ENCODE results near the gene SAMD10.
"Not testable (repeated sequence)": the region's sequence is repeated elsewhere in the genome, so short reads cannot be mapped to it uniquely, and the experiment has no call there.

SAMD10 gene

DNA sequence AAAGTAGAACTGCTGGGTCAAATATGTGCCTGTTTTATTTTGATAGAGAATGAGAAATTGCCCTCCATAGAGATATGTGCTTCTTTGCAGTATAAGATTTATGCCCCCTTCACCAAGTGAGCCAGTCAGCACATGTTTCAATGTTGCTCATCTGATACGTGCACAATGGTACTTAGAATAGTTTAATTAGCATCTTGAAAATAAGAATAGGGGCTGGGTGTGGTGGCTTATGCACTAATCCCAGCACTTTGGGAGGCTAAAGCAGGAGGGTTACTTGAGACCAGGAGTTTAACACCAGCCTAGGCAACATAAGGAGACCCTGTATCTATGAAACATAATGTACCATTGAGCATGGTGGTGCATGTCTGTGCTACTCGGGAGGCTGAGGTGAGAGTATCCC, 36.2 kb upstream of the SAMD10 start:
- H3K27ac ChIP-seq (ENCODE audit: insufficient read depth, low read length, poor library complexity, severe bottlenecking): no peak overlapping the region
- H3K36me3 ChIP-seq (ENCODE audit: control insufficient read depth, insufficient read depth, low read length): peaks cover 65% of the 10 kb centered on the region

DNA sequence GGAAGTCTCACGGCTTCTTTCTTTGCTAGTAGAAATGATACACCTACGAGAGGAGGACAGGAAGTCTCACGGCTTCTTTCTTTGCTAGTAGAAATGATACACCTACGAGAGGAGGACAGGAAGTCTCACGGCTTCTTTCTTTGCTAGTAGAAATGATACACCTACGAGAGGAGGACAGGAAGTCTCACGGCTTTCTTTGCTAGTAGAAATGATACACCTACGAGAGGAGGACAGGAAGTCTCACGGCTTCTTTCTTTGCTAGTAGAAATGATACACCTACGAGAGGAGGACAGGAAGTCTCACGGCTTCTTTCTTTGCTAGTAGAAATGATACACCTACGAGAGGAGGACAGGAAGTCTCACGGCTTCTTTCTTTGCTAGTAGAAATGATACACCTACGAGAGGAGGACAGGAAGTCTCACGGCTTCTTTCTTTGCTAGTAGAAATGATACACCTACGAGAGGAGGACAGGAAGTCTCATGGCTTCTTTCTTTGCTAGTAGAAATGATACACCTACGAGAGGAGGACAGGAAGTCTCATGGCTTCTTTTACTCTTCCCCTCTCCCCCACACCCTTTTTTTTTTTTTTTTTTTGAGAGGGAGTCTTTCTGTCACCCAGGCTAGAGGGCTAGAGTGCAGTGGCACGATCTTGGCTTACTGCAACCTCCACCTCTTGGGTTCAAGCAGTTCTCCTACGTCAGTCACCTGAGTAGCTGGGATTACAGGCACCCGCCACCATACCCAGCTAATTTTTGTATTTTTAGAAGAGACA, 33.1 kb upstream of the SAMD10 start:
- H3K4me3 ChIP-seq (ENCODE audit: insufficient read depth, low read depth, low read length, poor library complexity, severe bottlenecking); H3K27ac ChIP-seq (ENCODE audit: insufficient read depth, low read length, poor library complexity, severe bottlenecking); DNase-seq; H3K27me3 ChIP-seq (replicated peaks; ENCODE audit: control insufficient read depth, insufficient read depth, low read length, poor library complexity, severe bottlenecking): not testable (repeated sequence)
- Histone ChIP-seq H3K36me3 (ENCODE audit: control insufficient read depth, insufficient read depth, low read length) (peaks cover 67% of the 10 kb centered on the region), H3K9me3 (ENCODE audit: control insufficient read depth, low read length) (peaks cover 20% of the 10 kb centered on the region), H3K4me1 (ENCODE audit: control insufficient read depth, insufficient read depth, low read length, poor library complexity, severe bottlenecking) (peaks cover 27% of the 10 kb centered on the region)

More for the DNA sequence above, 36.2 kb upstream of the SAMD10 start:
- DNase-seq: no peak
- no peaks in the 10 kb centered on the region for H3K27me3 ChIP-seq (replicated peaks; ENCODE audit: control insufficient read depth, insufficient read depth, low read length, poor library complexity, severe bottlenecking)
- H3K4me3 ChIP-seq (ENCODE audit: insufficient read depth, low read depth, low read length, poor library complexity, severe bottlenecking): no peak overlapping the region
- peaks cover 7% of the 10 kb centered on the region for H3K9me3 ChIP-seq (ENCODE audit: control insufficient read depth, low read length)
- peaks cover 17% of the 10 kb centered on the region for H3K4me1 ChIP-seq (ENCODE audit: control insufficient read depth, insufficient read depth, low read length, poor library complexity, severe bottlenecking)

DNA sequence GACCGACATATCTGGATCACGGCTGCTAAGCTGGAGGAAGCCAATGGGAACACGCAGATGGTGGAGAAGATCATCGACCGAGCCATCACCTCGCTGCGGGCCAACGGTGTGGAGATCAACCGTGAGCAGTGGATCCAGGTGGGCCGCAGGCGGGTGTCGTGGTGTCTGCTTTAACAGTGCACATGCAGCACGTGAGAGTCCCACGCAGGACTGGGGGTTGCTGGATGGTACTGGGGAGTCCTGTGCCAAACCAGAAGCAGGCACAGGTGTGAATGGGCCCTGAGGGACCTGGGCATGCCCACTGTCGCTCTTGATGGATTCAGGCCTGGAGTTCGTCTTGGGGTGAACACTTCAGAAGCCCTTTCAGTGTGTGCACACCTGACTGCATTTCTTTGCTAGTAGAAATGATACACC, 31.9 kb upstream of the SAMD10 start:
- Histone ChIP-seq H3K4me1 (ENCODE audit: control insufficient read depth, insufficient read depth, low read length, poor library complexity, severe bottlenecking) (peaks cover 27% of the 10 kb centered on the region), H3K27ac (ENCODE audit: insufficient read depth, low read length, poor library complexity, severe bottlenecking) (peak overlapping the region; percentile 25), H3K36me3 (ENCODE audit: control insufficient read depth, insufficient read depth, low read length) (peaks cover 71% of the 10 kb centered on the region), H3K9me3 (ENCODE audit: control insufficient read depth, low read length) (peaks cover 20% of the 10 kb centered on the region), H3K27me3 (replicated peaks; ENCODE audit: control insufficient read depth, insufficient read depth, low read length, poor library complexity, severe bottlenecking) (no peaks in the 10 kb centered on the region), H3K4me3 (ENCODE audit: insufficient read depth, low read depth, low read length, poor library complexity, severe bottlenecking) (peak overlapping the region; percentile 25)
- no peak for DNase-seq

DNA sequence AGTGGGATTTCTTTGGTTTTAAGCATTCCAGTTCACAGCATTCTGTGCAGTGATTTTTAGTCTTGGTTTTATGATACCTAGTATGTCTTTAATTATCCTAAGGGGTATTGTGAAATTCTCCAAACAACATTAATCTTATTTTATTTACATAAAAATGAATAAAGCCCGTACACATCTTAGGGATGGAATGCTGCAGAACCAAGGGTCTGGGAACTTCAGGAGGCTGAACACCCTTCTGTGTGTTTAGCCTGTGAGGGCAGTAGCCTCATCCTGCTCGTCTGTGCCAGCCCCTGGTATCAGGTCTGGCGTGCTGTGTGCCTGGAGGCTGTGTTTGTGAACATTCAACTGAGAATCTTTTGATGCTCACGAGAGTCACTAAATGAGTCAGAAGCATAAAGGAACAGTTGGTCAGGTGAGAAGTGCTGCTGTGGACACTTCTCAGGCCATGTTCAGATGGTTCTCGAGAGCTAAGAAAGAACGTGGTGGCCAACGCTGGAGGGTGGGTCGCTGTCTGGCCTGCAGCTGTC, 31.3 kb upstream of the SAMD10 start:
- Histone ChIP-seq H3K36me3 (ENCODE audit: control insufficient read depth, insufficient read depth, low read length) (peaks cover 73% of the 10 kb centered on the region), H3K9me3 (ENCODE audit: control insufficient read depth, low read length) (peaks cover 20% of the 10 kb centered on the region), H3K27ac (ENCODE audit: insufficient read depth, low read length, poor library complexity, severe bottlenecking) (no peak overlapping the region), H3K4me1 (ENCODE audit: control insufficient read depth, insufficient read depth, low read length, poor library complexity, severe bottlenecking) (peaks cover 27% of the 10 kb centered on the region), H3K4me3 (ENCODE audit: insufficient read depth, low read depth, low read length, poor library complexity, severe bottlenecking) (peak overlapping the region; percentile 25), H3K27me3 (replicated peaks; ENCODE audit: control insufficient read depth, insufficient read depth, low read length, poor library complexity, severe bottlenecking) (no peaks in the 10 kb centered on the region)
- DNase-seq: no peak

DNA sequence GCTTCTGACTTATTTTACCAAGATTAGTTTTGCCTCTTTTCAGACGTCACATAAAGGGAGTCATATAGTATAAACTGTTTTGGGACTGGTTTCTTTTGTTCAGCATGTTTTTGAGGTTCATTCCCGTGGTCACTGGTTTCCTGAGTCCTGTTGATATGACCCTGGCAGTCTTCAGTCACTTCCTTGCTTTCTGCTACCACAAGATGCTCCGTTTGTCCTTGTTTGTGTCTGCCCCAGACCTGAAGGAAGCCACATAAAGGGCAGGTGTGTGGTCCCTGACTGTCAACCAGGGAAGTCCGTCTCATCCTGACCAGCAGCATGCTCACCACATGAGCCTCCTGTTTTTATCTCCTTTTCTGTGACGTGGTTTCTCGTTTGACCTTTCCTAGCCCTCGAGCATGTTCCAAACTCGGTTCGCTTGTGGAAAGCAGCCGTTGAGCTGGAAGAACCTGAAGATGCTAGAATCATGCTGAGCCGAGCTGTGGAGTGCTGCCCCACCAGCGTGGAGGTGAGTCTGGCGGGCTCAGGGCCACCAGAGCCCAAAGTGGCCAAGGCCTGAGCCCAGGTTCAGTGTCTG, 30.5 kb upstream of the SAMD10 start:
- Histone ChIP-seq H3K27ac (ENCODE audit: insufficient read depth, low read length, poor library complexity, severe bottlenecking) (peak overlapping the region; percentile 12), H3K9me3 (ENCODE audit: control insufficient read depth, low read length) (peaks cover 20% of the 10 kb centered on the region), H3K36me3 (ENCODE audit: control insufficient read depth, insufficient read depth, low read length) (peaks cover 73% of the 10 kb centered on the region), H3K4me1 (ENCODE audit: control insufficient read depth, insufficient read depth, low read length, poor library complexity, severe bottlenecking) (peaks cover 27% of the 10 kb centered on the region), H3K4me3 (ENCODE audit: insufficient read depth, low read depth, low read length, poor library complexity, severe bottlenecking) (no peak overlapping the region), H3K27me3 (replicated peaks; ENCODE audit: control insufficient read depth, insufficient read depth, low read length, poor library complexity, severe bottlenecking) (no peaks in the 10 kb centered on the region)
- DNase-seq: no peak

DNA sequence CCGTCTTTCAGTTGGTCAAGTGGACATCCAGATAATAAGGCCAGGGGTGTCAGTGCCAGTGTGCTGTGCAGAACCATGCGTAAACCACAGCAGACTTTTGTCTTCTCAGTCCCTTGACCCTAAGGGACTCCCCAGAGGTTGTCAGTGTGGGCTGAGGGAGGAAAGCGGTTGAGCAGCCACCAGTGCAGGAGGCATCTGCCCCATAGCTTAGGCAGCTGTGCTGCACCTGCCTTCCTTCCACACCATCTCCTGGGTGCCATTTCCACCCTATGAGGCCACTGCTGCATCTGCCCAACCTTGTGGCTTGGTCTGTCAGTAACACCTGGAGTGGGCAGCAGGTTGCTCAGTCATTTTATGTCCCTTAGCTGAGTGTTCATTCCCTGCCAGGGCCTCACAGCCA, 27.5 kb upstream of the SAMD10 start:
- Histone ChIP-seq H3K4me1 (ENCODE audit: control insufficient read depth, insufficient read depth, low read length, poor library complexity, severe bottlenecking) (peaks cover 19% of the 10 kb centered on the region), H3K9me3 (ENCODE audit: control insufficient read depth, low read length) (peaks cover 20% of the 10 kb centered on the region), H3K36me3 (ENCODE audit: control insufficient read depth, insufficient read depth, low read length) (peaks cover 83% of the 10 kb centered on the region), H3K4me3 (ENCODE audit: insufficient read depth, low read depth, low read length, poor library complexity, severe bottlenecking) (no peak overlapping the region), H3K27ac (ENCODE audit: insufficient read depth, low read length, poor library complexity, severe bottlenecking) (no peak overlapping the region), H3K27me3 (replicated peaks; ENCODE audit: control insufficient read depth, insufficient read depth, low read length, poor library complexity, severe bottlenecking) (no peaks in the 10 kb centered on the region)
- no peak for DNase-seq

DNA sequence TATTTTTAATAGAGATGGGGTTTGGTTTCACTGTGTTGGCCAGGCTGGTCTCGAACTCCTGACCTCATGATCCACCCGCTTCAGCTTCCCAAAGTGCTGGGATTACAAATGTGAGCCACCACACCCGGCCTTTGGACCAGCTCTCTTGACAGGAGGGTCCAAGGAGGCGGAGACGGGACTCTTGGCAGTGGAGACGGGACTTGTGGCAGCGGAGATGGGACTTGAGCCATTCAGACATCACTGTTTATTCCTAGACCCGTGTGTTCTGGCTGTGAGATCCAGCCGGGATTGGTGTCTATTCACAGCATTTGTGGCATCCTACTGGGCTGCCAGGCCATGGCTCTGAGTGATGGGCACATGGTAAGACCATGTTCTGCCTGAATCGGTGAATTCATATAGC, 27.0 kb upstream of the SAMD10 start:
- no peak for DNase-seq
- Histone ChIP-seq H3K4me1 (ENCODE audit: control insufficient read depth, insufficient read depth, low read length, poor library complexity, severe bottlenecking) (peaks cover 18% of the 10 kb centered on the region), H3K36me3 (ENCODE audit: control insufficient read depth, insufficient read depth, low read length) (peaks cover 87% of the 10 kb centered on the region), H3K27me3 (replicated peaks; ENCODE audit: control insufficient read depth, insufficient read depth, low read length, poor library complexity, severe bottlenecking) (no peaks in the 10 kb centered on the region), H3K4me3 (ENCODE audit: insufficient read depth, low read depth, low read length, poor library complexity, severe bottlenecking) (no peak overlapping the region), H3K27ac (ENCODE audit: insufficient read depth, low read length, poor library complexity, severe bottlenecking) (no peak overlapping the region), H3K9me3 (ENCODE audit: control insufficient read depth, low read length) (peaks cover 20% of the 10 kb centered on the region)

DNA sequence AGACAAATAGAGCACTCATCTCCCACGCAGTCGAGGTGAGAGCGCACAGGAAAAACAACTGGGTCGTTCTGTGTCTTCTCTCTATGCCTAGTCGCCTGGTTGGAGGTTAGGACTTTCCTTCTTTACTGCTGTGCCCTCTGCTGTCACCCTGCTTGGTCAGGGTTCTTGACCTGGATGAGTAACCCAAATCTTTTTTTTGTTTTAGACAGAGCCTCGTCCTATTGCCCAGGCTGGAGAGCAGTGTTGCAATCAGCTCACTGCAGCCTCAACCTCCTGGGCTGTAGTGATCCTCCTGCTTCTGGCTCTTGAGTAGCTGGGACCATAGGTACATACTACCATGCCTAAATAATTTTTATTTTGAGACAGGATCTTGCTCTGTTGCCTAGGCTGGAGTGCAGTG, 26.0 kb upstream of the SAMD10 start:
- H3K4me3 ChIP-seq (ENCODE audit: insufficient read depth, low read depth, low read length, poor library complexity, severe bottlenecking): no peak overlapping the region
- H3K27me3 ChIP-seq (replicated peaks; ENCODE audit: control insufficient read depth, insufficient read depth, low read length, poor library complexity, severe bottlenecking): no peaks in the 10 kb centered on the region
- DNase-seq: no peak
- peaks cover 8% of the 10 kb centered on the region for H3K4me1 ChIP-seq (ENCODE audit: control insufficient read depth, insufficient read depth, low read length, poor library complexity, severe bottlenecking)
- peaks cover 86% of the 10 kb centered on the region for H3K36me3 ChIP-seq (ENCODE audit: control insufficient read depth, insufficient read depth, low read length)
- H3K27ac ChIP-seq (ENCODE audit: insufficient read depth, low read length, poor library complexity, severe bottlenecking): no peak overlapping the region
- H3K9me3 ChIP-seq (ENCODE audit: control insufficient read depth, low read length): peaks cover 12% of the 10 kb centered on the region

DNA sequence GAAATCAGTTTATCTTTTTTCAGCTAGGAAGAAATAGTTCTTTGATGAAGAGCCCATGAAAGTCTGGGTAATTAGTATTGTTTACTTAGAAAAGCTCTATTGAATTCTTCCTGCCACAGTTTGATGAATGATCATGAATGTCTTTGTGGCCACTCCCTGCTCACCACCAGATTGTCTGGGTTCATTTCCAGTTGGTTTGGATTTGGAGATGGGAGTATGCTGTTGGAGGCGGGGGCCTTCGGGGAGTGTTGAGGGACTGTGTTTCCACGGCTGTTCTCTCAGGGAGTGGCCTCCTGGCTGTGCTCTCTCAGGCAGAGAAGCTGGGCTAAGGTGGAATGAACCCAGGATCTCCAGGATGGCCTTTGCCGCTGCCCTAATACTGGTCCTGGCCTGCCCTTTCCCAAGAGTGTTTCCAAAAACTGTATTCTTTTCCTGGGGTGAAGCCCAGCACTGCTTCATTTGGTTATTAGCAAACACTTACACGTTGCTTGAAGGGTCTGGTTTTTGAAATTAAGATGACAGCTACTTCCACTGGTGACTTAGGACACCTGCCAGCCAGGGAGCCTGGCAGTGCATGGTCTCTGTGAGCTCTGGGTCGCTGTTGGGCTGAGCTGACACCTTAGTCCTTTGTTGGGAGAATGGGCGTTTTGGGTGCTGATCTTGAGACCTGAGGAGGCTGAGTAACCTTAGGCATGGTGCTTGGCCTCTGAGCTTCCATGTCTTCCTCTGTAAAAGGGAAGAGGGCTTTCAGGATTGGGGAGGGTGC, 24.7 kb upstream of the SAMD10 start:
- Histone ChIP-seq H3K36me3 (ENCODE audit: control insufficient read depth, insufficient read depth, low read length) (peaks cover 85% of the 10 kb centered on the region), H3K4me3 (ENCODE audit: insufficient read depth, low read depth, low read length, poor library complexity, severe bottlenecking) (no peak overlapping the region), H3K9me3 (ENCODE audit: control insufficient read depth, low read length) (peaks cover 3% of the 10 kb centered on the region), H3K27me3 (replicated peaks; ENCODE audit: control insufficient read depth, insufficient read depth, low read length, poor library complexity, severe bottlenecking) (no peaks in the 10 kb centered on the region), H3K27ac (ENCODE audit: insufficient read depth, low read length, poor library complexity, severe bottlenecking) (no peak overlapping the region), H3K4me1 (ENCODE audit: control insufficient read depth, insufficient read depth, low read length, poor library complexity, severe bottlenecking) (no peaks in the 10 kb centered on the region)
- DNase-seq: no peak

DNA sequence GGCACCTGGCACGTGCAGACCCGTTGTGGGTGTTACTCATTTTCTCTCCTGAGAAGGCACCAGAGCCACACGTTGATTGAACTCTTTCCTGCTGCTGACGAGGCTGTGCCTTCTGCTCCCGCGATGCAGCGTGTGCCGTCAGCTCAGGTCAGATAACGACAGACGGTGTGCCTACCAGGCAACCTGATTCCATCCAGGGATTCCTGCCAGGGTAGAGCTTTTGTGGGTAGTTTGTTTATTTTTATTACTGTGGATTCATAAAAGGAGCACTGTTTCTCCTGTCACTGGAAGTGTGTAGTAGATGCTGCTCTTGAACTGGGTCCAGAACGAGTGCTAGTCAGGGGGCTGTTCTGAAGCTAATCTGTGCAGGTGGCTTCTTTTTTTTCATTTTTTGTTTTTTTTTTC, 22.2 kb upstream of the SAMD10 start:
- no peak for DNase-seq
- no peak overlapping the region for H3K4me3 ChIP-seq (ENCODE audit: insufficient read depth, low read depth, low read length, poor library complexity, severe bottlenecking)
- peaks cover 70% of the 10 kb centered on the region for H3K36me3 ChIP-seq (ENCODE audit: control insufficient read depth, insufficient read depth, low read length)
- no peak overlapping the region for H3K27ac ChIP-seq (ENCODE audit: insufficient read depth, low read length, poor library complexity, severe bottlenecking)
- H3K4me1 ChIP-seq (ENCODE audit: control insufficient read depth, insufficient read depth, low read length, poor library complexity, severe bottlenecking): no peaks in the 10 kb centered on the region
- H3K27me3 ChIP-seq (replicated peaks; ENCODE audit: control insufficient read depth, insufficient read depth, low read length, poor library complexity, severe bottlenecking): no peaks in the 10 kb centered on the region
- H3K9me3 ChIP-seq (ENCODE audit: control insufficient read depth, low read length): no peaks in the 10 kb centered on the region
